HEK293 (cell line): ENCODE results near the gene TMEM41B.
"Not testable (repeated sequence)": the region's sequence is repeated elsewhere in the genome, so short reads cannot be mapped to it uniquely, and the experiment has no call there.

Experiments used
- CTCF ChIA-PET: fragments of 350-600 bp; formaldehyde crosslinking; extraction: SDS; loops from one replicate; lab custom pipeline; 2021; ENCODE audit warnings: antibody characterized with exemption; lab: Yijun Ruan, JAX
- POLR2A ChIA-PET: fragments of 300-600 bp; formaldehyde crosslinking; extraction: SDS; loops from one replicate; lab custom pipeline; 2020; ENCODE audit warnings: antibody characterized with exemption, inconsistent platforms; lab: Yijun Ruan, JAX
- H3K27ac ChIP-seq: fragments of 200-500 bp; sonication (Bioruptor generic); 2 replicates; pipeline ENCODE4 v1.5.1; 2014; ENCODE audit warnings: low read depth, low read length, control low read depth, inconsistent platforms; ENCODE audit errors: extremely low read depth
- H3K36me3 ChIP-seq, 2 experiments: fragments of 200-500 bp in 1 of 2; sonication (Bioruptor generic) in 1 of 2; 1 replicate in 1 of 2; 2 replicates in 1 of 2; pipeline ENCODE4 v1.5.1; 2014 to 2017; ENCODE audit warnings: inconsistent platforms in 2 of 2, low read length in 2 of 2; ENCODE audit not compliant: control insufficient read depth in 2 of 2, insufficient read depth in 1 of 2
- H3K4me1 ChIP-seq: fragments of 200-500 bp; sonication (Bioruptor generic); 2 replicates; pipeline ENCODE4 v1.5.1; 2014; ENCODE audit warnings: mild to moderate bottlenecking, low read length, inconsistent platforms; ENCODE audit not compliant: control insufficient read depth, insufficient read depth
- H3K4me3 ChIP-seq: 2 replicates; pipeline ENCODE4 v1.5.1; 2011; ENCODE audit warnings: low read depth, mild to moderate bottlenecking, control low read depth, low read length, moderate library complexity
- H3K9me3 ChIP-seq: fragments of 200-500 bp; sonication (Bioruptor generic); 2 replicates; pipeline ENCODE4 v1.5.1; 2014; ENCODE audit warnings: low read depth, low read length, inconsistent platforms; ENCODE audit not compliant: control insufficient read depth, insufficient read depth
- HOXA7 ChIP-seq: sonication (generic); formaldehyde crosslinking; IDR thresholded peaks from 2 replicates; pipeline ENCODE4 v1.8.1; 2022; ENCODE audit warnings: missing genetic modification reagents, borderline replicate concordance
- PRDM1 ChIP-seq: fragments of 450-650 bp; formaldehyde crosslinking; IDR thresholded peaks from 2 replicates; pipeline ENCODE4; 2016; ENCODE audit warnings: missing biosample characterization, missing genetic modification characterization
- ZBTB48 ChIP-seq: fragments of 450-650 bp; formaldehyde crosslinking; IDR thresholded peaks from 2 replicates; pipeline ENCODE4 v1.5.1; 2016; ENCODE audit warnings: missing biosample characterization, missing genetic modification characterization
- ZNF146 ChIP-seq: fragments of 450-650 bp; formaldehyde crosslinking; IDR thresholded peaks from 2 replicates; pipeline ENCODE4 v1.5.1; 2016; ENCODE audit warnings: missing biosample characterization, missing genetic modification characterization
- ZNF274 ChIP-seq, 2 experiments: fragments of 200-500 bp in 1 of 2; fragments of 450-650 bp in 1 of 2; sonication (Bioruptor generic) in 1 of 2; formaldehyde crosslinking in 1 of 2; IDR thresholded peaks; 2 replicates each; pipeline versions ENCODE4 v1.5.1 to v1.6.1; 2014 to 2016; ENCODE audit warnings: borderline replicate concordance in 1 of 2, inconsistent platforms in 1 of 2, low read length in 1 of 2, missing biosample characterization in 1 of 2, missing genetic modification characterization in 1 of 2
- ZNF404 ChIP-seq: fragments of 450-650 bp; formaldehyde crosslinking; IDR thresholded peaks from 2 replicates; pipeline ENCODE4 v1.5.1; 2017; ENCODE audit warnings: missing biosample characterization, missing genetic modification characterization
- ZNF544 ChIP-seq: fragments of 450-650 bp; formaldehyde crosslinking; IDR thresholded peaks from 2 replicates; pipeline ENCODE4 v1.5.0; 2017; ENCODE audit warnings: missing biosample characterization, missing genetic modification characterization
- ZNF561 ChIP-seq: fragments of 450-650 bp; IDR thresholded peaks from 2 replicates; pipeline ENCODE4 v1.5.1; 2018; ENCODE audit warnings: missing biosample characterization, missing genetic modification characterization, borderline replicate concordance
- TF ChIP-seq, protein P1 (sequence below): fragments of 450-650 bp; formaldehyde crosslinking; IDR thresholded peaks from 2 replicates; pipeline ENCODE4 v1.5.1; 2017; ENCODE audit warnings: missing biosample characterization, missing genetic modification characterization
- TF ChIP-seq, protein P2 (sequence below): fragments of 450-650 bp; IDR thresholded peaks from 2 replicates; pipeline ENCODE4 v1.5.1; 2018; ENCODE audit warnings: missing biosample characterization, missing genetic modification characterization
- TF ChIP-seq, protein P3 (sequence below): fragments of 450-650 bp; formaldehyde crosslinking; IDR thresholded peaks from 2 replicates; pipeline ENCODE4 v1.5.1; 2017; ENCODE audit warnings: missing biosample characterization, mild to moderate bottlenecking, missing genetic modification characterization, moderate library complexity

TMEM41B gene

DNA sequence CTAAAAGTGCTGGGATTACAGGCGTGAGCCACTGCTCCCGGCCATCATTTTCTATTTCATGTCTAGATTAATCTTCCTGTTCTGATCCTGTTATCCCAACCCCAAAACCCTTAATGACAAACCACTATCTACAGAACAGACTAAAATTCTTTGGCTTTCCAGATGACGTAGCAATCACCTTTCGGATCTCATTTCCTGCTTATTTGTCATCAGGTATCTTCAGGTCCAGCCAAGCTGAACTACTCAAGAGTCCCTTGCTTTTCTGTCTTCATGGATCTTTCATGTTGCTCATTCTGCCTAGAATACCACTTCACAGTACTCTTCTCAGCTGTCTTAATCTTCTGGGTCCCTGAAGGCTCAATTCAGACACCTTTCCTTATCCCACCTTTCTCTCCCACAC, 42.6 kb upstream of the TMEM41B start (continued):
- TF ChIP-seq, protein P1, sequence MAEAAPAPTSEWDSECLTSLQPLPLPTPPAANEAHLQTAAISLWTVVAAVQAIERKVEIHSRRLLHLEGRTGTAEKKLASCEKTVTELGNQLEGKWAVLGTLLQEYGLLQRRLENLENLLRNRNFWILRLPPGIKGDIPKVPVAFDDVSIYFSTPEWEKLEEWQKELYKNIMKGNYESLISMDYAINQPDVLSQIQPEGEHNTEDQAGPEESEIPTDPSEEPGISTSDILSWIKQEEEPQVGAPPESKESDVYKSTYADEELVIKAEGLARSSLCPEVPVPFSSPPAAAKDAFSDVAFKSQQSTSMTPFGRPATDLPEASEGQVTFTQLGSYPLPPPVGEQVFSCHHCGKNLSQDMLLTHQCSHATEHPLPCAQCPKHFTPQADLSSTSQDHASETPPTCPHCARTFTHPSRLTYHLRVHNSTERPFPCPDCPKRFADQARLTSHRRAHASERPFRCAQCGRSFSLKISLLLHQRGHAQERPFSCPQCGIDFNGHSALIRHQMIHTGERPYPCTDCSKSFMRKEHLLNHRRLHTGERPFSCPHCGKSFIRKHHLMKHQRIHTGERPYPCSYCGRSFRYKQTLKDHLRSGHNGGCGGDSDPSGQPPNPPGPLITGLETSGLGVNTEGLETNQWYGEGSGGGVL (tag by site-specific recombination) = no peak
- TF ChIP-seq ZBTB48 = no peak
- TF ChIP-seq, protein P2, sequence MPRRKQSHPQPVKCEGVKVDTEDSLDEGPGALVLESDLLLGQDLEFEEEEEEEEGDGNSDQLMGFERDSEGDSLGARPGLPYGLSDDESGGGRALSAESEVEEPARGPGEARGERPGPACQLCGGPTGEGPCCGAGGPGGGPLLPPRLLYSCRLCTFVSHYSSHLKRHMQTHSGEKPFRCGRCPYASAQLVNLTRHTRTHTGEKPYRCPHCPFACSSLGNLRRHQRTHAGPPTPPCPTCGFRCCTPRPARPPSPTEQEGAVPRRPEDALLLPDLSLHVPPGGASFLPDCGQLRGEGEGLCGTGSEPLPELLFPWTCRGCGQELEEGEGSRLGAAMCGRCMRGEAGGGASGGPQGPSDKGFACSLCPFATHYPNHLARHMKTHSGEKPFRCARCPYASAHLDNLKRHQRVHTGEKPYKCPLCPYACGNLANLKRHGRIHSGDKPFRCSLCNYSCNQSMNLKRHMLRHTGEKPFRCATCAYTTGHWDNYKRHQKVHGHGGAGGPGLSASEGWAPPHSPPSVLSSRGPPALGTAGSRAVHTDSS (tag by site-specific recombination) = no peak

DNA sequence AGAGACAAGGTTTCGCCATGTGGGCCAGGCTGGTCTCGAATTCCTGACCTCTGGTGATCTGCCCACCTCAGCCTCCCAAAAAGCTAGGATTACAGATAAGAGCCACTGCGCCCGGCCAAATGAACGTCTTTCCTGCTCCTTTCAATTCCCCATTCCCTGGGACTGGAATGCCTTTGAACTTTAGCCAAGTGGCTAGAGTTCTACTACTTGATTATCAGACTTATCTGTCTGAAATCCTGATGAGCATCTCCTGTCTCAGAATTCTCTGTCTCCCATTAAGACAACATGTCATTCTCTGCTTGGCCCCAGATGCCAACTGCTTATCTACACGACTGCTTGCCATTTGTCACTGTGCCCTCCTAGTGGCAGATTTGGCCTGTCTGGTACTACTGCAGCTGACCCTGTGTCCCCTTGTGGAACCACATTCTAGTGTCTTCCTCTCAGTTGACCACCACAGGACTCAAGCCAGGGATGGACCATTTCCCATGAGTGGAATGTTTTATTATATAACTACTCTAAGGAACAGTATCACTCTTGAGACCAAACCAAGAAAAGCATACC, 37.0 kb upstream of the TMEM41B start:
- CTCF ChIA-PET = no interaction called here
- H3K4me3 ChIP-seq = no peak overlapping the region
- TF ChIP-seq ZNF146 (tag by site-specific recombination) (no peak), HOXA7 (CRISPR knock-in tag) (no peak), ZNF544 (tag by site-specific recombination) (no peak), ZNF561 (tag by site-specific recombination) (no peak), ZNF404 (tag by site-specific recombination) (no peak)
- TF ChIP-seq, protein P3, sequence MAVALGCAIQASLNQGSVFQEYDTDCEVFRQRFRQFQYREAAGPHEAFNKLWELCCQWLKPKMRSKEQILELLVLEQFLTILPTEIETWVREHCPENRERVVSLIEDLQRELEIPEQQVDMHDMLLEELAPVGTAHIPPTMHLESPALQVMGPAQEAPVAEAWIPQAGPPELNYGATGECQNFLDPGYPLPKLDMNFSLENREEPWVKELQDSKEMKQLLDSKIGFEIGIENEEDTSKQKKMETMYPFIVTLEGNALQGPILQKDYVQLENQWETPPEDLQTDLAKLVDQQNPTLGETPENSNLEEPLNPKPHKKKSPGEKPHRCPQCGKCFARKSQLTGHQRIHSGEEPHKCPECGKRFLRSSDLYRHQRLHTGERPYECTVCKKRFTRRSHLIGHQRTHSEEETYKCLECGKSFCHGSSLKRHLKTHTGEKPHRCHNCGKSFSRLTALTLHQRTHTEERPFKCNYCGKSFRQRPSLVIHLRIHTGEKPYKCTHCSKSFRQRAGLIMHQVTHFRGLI (tag by site-specific recombination) = no peak
- POLR2A ChIA-PET = no interaction called here
- H3K27ac ChIP-seq = no peak overlapping the region
- no peaks in the 10 kb centered on the region for H3K36me3 ChIP-seq
- H3K9me3 ChIP-seq = no peaks in the 10 kb centered on the region
- H3K4me1 ChIP-seq = no peaks in the 10 kb centered on the region

DNA sequence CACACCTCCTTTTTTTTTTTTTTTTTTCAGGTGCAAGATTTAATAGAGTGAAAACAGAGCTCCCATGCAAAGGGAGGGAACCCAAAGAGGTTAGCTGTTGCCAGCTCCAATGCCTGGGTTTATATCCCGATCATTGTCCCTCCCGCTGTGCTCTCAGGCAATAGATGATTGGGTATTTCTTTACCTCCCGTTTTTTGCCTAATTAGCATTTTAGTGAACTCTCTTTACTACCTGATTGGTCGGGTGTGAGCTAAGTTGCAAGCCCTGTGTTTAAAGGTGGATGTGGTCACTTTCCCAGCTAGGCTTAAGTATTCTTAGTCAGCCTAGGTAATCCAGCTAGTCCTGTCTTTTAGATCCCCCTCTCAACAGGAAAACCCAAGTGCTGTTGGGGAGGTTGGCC, 33.4 kb upstream of the TMEM41B start:
- H3K4me3 ChIP-seq, H3K36me3 ChIP-seq, H3K4me1 ChIP-seq, H3K9me3 ChIP-seq, H3K27ac ChIP-seq: not testable (repeated sequence)
- CTCF ChIA-PET = interaction anchor here (0.6 to 0.7 kb wide), 2 partner anchors 21 to 159 kb away, joined by 3 read pairs; no protein-coding TSS in a partner anchor
- POLR2A ChIA-PET = interaction anchor here (0.7 kb wide), 1 partner anchor 161 kb away, joined by 6 read pairs; no protein-coding TSS in a partner anchor

DNA sequence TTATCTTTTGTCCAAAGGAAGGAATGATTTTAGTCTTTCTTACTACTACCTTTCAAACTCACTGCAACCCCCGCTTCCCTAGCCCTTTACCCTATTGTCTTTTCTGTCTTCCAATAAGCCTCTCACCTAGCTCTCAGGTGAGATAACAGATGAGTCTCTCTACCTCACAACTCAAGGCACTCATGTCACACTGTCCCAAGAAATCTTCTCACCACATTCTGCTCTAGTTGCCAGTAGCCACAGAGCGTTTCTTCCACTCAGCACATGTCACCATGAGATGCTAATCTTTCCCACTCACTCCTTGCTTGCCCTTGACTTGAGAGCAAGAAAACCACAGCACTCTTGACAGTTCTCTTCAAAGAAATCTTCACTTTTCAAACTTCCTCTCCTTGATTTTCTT, 32.7 kb upstream of the TMEM41B start:
- no peaks in the 10 kb centered on the region for H3K4me1 ChIP-seq
- H3K4me3 ChIP-seq = no peak overlapping the region
- H3K27ac ChIP-seq = no peak overlapping the region
- H3K9me3 ChIP-seq = no peaks in the 10 kb centered on the region
- no peaks in the 10 kb centered on the region for H3K36me3 ChIP-seq
- ChIA-PET POLR2A (no interaction called here), CTCF (interaction anchor here (0.7 kb wide), 1 partner anchor 159 kb away, joined by 3 read pairs; no protein-coding TSS in a partner anchor)
- TF ChIP-seq ZNF274 (IDR thresholded peaks at IDR 0.05; ENCODE audit: low read length) (no peak), ZNF274 (tag by site-specific recombination; IDR thresholded peaks at IDR 0.05; ENCODE audit: borderline replicate concordance) (no peak), PRDM1 (0 out of 2 replicates have a peak, but pooled peaks have one; percentile 22)
- TF ChIP-seq, all 188 proteins: peak for 1
